ENCODE measurements around the gene MRPL20. TPM values are rescaled to one million over a fixed set of nuclear protein-coding genes. Genes with fewer than 3 reads are reported as not detected.

The MRPL20 gene
- total and polyA plus RNA-seq, 2 donors (not counting 3 experiments of a cell fraction or from before 2014, with no cell fraction given) = 134 to 152 TPM

DNA sequence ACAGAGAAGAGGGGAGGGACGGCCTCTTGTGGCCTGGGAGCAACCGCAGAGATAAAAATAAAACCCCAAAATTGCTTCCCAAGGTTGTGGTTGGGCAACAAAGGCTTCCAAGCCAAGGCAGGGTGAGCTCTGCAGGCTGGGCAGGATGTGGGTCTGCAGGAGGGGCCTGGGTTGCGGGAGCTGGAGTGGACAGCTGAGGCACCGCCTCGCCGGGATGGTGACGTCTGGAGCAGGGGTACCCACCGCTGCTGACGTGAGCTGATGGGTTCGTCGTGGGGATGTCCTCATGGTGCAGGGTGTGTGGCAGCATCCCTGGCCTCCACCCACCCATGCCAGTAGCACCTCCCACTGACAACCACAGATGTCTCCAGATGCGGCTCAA is 35.7 kb downstream of the MRPL20 start:
- H2AFZ ChIP-seq (ENCODE audit: low read depth, low read length) = no peak overlapping the region
- no peak overlapping the region for H3K4me2 ChIP-seq (ENCODE audit: insufficient read depth, low read length)
- ChIA-PET POLR2A (no interaction called here), CTCF (interaction anchor here (1.1 to 2.4 kb wide), 10 partner anchors 14 to 70 kb away, joined by 3 to 9 read pairs (median 4); partner anchors contain the start of genes CCNL2 and DVL1)
- H3K27me3 ChIP-seq (ENCODE audit: control insufficient read depth in 2 of 2, insufficient read depth in 2 of 2, low read length in 2 of 2) = no peaks in the 10 kb centered on the region
- H3K79me2 ChIP-seq (ENCODE audit: control insufficient read depth, insufficient read depth, low read length) = peaks cover 19% of the 10 kb centered on the region
- FAIRE-seq = no peak
- no peak for DNase-seq (ENCODE audit: low read depth, low spot score)
- H3K9me3 ChIP-seq (replicated peaks; ENCODE audit: control insufficient read depth, insufficient read depth, low read length) = no peaks in the 10 kb centered on the region
- no peaks in the 10 kb centered on the region for H3K9me1 ChIP-seq (replicated peaks; ENCODE audit: control insufficient read depth, extremely low read depth, insufficient read depth, low read length)
- peaks cover 0 to 3% of the 10 kb centered on the region in 2 experiments for H3K36me3 ChIP-seq (ENCODE audit: control insufficient read depth in 2 of 2, extremely low read depth in 1 of 2, insufficient read depth in 2 of 2, low read length in 2 of 2)
- no peaks in the 10 kb centered on the region for H4K20me1 ChIP-seq (replicated peaks; ENCODE audit: control insufficient read depth, extremely low read depth, insufficient read depth, low read length)
- BruUV-seq (replicated peaks) = no TSS peak
- peaks cover 13% of the 10 kb centered on the region for H3K4me1 ChIP-seq (ENCODE audit: control insufficient read depth, extremely low read depth, insufficient read depth, low read length)
- H3K9ac ChIP-seq (replicated peaks; ENCODE audit: extremely low read depth, insufficient read depth, low read length) = no peak overlapping the region
- H3K4me3 ChIP-seq (replicated peaks in 1 of 3; ENCODE audit: insufficient read depth in 1 of 3, low read depth in 1 of 3, low read length in 3 of 3) = no peak overlapping the region
- TF ChIP-seq GATA2 (IDR thresholded peaks at IDR 0.05; ENCODE audit: insufficient read depth, insufficient read length, low read depth, low read length) (no peak), EZH2 (IDR thresholded peaks at IDR 0.05; ENCODE audit: borderline replicate concordance, low read depth, low read length, severe bottlenecking) (no peak), JUN (IDR thresholded peaks at IDR 0.05; ENCODE audit: borderline replicate concordance, insufficient read depth, insufficient read length, low read depth) (no peak), FOS (IDR thresholded peaks at IDR 0.05; ENCODE audit: borderline replicate concordance, insufficient read depth, low read length) (no peak), MAX (IDR thresholded peaks at IDR 0.05; ENCODE audit: insufficient read depth, insufficient read length) (no peak), POLR2A (IDR thresholded peaks at IDR 0.05; ENCODE audit: low read depth, low read length) (no peak), MYC (IDR thresholded peaks at IDR 0.05; ENCODE audit: low read depth, low read length) (no peak), POLR2AphosphoS5 (IDR thresholded peaks at IDR 0.05; ENCODE audit: insufficient read depth, low read depth, low read length) (no peak)
- TF ChIP-seq, protein P1, sequence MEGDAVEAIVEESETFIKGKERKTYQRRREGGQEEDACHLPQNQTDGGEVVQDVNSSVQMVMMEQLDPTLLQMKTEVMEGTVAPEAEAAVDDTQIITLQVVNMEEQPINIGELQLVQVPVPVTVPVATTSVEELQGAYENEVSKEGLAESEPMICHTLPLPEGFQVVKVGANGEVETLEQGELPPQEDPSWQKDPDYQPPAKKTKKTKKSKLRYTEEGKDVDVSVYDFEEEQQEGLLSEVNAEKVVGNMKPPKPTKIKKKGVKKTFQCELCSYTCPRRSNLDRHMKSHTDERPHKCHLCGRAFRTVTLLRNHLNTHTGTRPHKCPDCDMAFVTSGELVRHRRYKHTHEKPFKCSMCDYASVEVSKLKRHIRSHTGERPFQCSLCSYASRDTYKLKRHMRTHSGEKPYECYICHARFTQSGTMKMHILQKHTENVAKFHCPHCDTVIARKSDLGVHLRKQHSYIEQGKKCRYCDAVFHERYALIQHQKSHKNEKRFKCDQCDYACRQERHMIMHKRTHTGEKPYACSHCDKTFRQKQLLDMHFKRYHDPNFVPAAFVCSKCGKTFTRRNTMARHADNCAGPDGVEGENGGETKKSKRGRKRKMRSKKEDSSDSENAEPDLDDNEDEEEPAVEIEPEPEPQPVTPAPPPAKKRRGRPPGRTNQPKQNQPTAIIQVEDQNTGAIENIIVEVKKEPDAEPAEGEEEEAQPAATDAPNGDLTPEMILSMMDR (IDR thresholded peaks at IDR 0.05; ENCODE audit: extremely low read depth in 1 of 2, insufficient read depth in 1 of 2, low read depth in 1 of 2, low read length in 2 of 2) = no peak
- H3K27ac ChIP-seq (ENCODE audit: insufficient read depth, low read depth, low read length) = no peak overlapping the region
- intact Hi-C loops (cut with micrococcal nuclease) (no loop called here), dilution Hi-C loops (cut with MboI; ENCODE audit: extremely low pct_ligation_motif_present, low sequenced_read_pairs) (no loop called here)
